Measurements from ENCODE around the gene EIF4E. TPM values are rescaled to one million over a fixed set of nuclear protein-coding genes. Genes with fewer than 3 reads are reported as not detected.
"Not testable (repeated sequence)": the region's sequence is repeated elsewhere in the genome, so short reads cannot be mapped to it uniquely, and the experiment has no call there.

The EIF4E gene
- total RNA-seq, 2 donors from 2014 or later = 75.0 to 125 TPM

DNA sequence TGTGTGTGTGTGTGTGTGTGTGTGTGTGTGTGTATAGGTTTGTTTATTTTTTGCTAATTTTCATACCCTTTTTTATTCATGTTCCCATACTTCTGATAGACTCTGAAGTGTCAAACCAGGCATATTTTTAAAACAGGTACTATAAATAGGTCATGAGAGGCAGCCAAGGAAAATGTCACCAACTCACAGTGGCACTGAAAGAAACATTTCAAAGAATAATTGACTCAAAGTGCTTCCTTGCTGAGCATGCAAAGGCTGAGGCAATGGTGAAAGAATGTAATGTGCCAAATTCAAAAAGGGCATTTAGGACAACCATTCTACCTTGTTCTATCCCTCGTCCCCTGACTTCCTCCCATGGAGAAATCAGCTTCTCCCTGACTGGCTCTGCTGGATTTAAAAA is 95.5 kb downstream of the EIF4E start:
- no peak for ATAC-seq (replicated peaks)
- Mint-ChIP-seq H3K27me3 (no peaks in the 10 kb centered on the region), H3K9me3 (no peaks in the 10 kb centered on the region), H3K4me3 (no peak overlapping the region), H3K27ac (no peak overlapping the region), H3K4me1 (no peaks in the 10 kb centered on the region), H3K36me3 (ENCODE audit: low read depth) (no peaks in the 10 kb centered on the region)

DNA sequence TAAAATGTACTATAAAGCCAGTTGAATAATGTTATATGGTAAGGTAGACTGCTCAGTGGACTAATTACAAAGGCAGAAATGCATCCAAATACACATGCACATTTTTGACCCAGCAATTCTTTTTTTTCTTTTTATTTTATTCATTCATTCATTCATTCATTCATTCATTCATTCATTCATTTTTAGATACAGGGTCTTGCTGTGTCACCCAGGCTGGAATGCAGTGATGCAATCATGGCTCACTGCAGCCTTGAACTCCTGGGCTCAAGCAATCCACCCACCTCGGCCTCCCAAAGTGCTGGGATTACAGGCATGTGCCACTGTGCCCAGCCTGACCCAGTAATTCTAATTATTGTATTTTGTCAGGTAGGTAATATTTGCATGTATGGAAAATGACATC is 97.9 kb downstream of the EIF4E start:
- H3K4me3 Mint-ChIP-seq; H3K9me3 Mint-ChIP-seq; H3K4me1 Mint-ChIP-seq; H3K36me3 Mint-ChIP-seq (ENCODE audit: low read depth); ATAC-seq (replicated peaks); H3K27me3 Mint-ChIP-seq; H3K27ac Mint-ChIP-seq: not testable (repeated sequence)

Other genes with a start within 250 kb of the EIF4E start
- 10 to 100 TPM; 59.6 to 64.1 TPM for gene METAP1, start 66.6 kb upstream of the EIF4E start, total RNA-seq
- gene ADH5, start 159.7 kb upstream of the EIF4E start, total RNA-seq = 100 to 1,000 TPM in 1 of 2 donors, 10 to 100 TPM in 1; 96.4 to 114 TPM
- not detected for gene ADH4, start 215.2 kb upstream of the EIF4E start, total RNA-seq